Tibial nerve (tissue), 4 donors: ENCODE results near the gene STRN3. TPM values are rescaled to one million over a fixed set of nuclear protein-coding genes. Genes with fewer than 3 reads are reported as not detected.

Source experiments
- DNase-seq, 2 donors: peaks; one replicate each; pipeline ENCODE4 v3.0.0-alpha.2; 2019; ENCODE audit warnings: low spot score in 2 of 2
- H3K27ac ChIP-seq, 4 donors: fragments of 200-600 bp; sonication (generic) in 3 of 4; one replicate each; pipeline ENCODE4 v1.5.1; 2017 to 2019; ENCODE audit warnings: mild to moderate bottlenecking in 1 of 4
- H3K27me3 ChIP-seq, 2 donors: fragments of 200-600 bp; sonication (generic) in 1 of 2; one replicate each; pipeline versions ENCODE4 v1.5.1 to v1.6.0; 2017 to 2019
- H3K36me3 ChIP-seq, 3 donors: fragments of 200-600 bp; sonication (generic); one replicate each; pipeline ENCODE4 v1.5.1; 2018 to 2019
- H3K4me1 ChIP-seq, 4 donors: fragments of 200-600 bp; sonication (generic) in 3 of 4; one replicate each; pipeline ENCODE4 v1.5.1; 2017 to 2019
- H3K4me3 ChIP-seq, 4 donors: fragments of 200-600 bp; sonication (generic) in 3 of 4; one replicate each; pipeline ENCODE4 v1.5.1; 2017 to 2019; ENCODE audit warnings: mild to moderate bottlenecking in 1 of 4, moderate library complexity in 1 of 4
- H3K9me3 ChIP-seq, 4 donors: fragments of 200-600 bp; sonication (generic) in 3 of 4; one replicate each; pipeline ENCODE4 v1.5.1; 2017 to 2019
- CTCF ChIP-seq, 5 experiments: fragments of 200-600 bp in 3 of 5; fragments of 450-650 bp in 2 of 5; sonication (generic) in 3 of 5; IDR thresholded peaks; one replicate each; pipeline ENCODE4 v1.5.1; 2016 to 2019; ENCODE audit warnings: antibody characterized with exemption in 5 of 5, mild to moderate bottlenecking in 3 of 5, moderate library complexity in 2 of 5
- EP300 ChIP-seq, 2 donors: sonication (generic); formaldehyde crosslinking; IDR thresholded peaks; one replicate each; pipeline ENCODE4 v1.6.1; 2017; ENCODE audit warnings: antibody characterized with exemption in 2 of 2, mild to moderate bottlenecking in 1 of 2
- POLR2A ChIP-seq, 2 donors: fragments of 450-650 bp; IDR thresholded peaks; one replicate each; pipeline ENCODE4 v1.6.1; 2017; ENCODE audit warnings: antibody characterized with exemption in 2 of 2, mild to moderate bottlenecking in 2 of 2, moderate library complexity in 2 of 2
- WGBS, 2 donors: methylation state at CpG; one replicate each; pipeline ENCODE4 v1.1.5; 2018; 5-methylcytosine and 5-hydroxymethylcytosine counted together
- total RNA-seq, 4 donors: library from RNA; depleted of rRNA; stranded (reverse); fragments of >200 nt; gene quantifications; one replicate each; pipeline ENCODE4 v1.1.0, GENCODE V29; 2016

Gene STRN3
- total RNA-seq, 4 donors from 2014 or later: 33.5 to 68.8 (median 57.0) TPM

- Histone ChIP-seq H3K27ac (no peak overlapping the region), H3K36me3 (no peaks in the 10 kb centered on the region), H3K4me3 (no peak overlapping the region), H3K27me3 (peaks cover 0 to 36% of the 10 kb centered on the region in 2 donors), H3K9me3 (no peaks in the 10 kb centered on the region), H3K4me1 (peaks cover 0 to 22% (median 15%) of the 10 kb centered on the region in 4 donors)
- no peak for TF ChIP-seq CTCF (IDR thresholded peaks at IDR 0.05)
- no peak for TF ChIP-seq POLR2A (IDR thresholded peaks at IDR 0.05)
- TF ChIP-seq EP300 (IDR thresholded peaks at IDR 0.05): no peak
- DNase-seq: no peak
- 23 to 29% methylated on average over 9 of the region's 9 CpGs for WGBS, 2 donors
Measured at GRCh38 chr14:30875788-30876053, 150.5 kb downstream of the STRN3 start.

GRCh38 chr14:30874999-30875787 lies 151.0 kb downstream of the STRN3 start:
- DNase-seq: no peak
- TF ChIP-seq POLR2A (IDR thresholded peaks at IDR 0.05): no peak
- no peak for TF ChIP-seq EP300 (IDR thresholded peaks at IDR 0.05)
- no peak for TF ChIP-seq CTCF (IDR thresholded peaks at IDR 0.05)
- Histone ChIP-seq H3K9me3 (no peaks in the 10 kb centered on the region), H3K27me3 (peaks cover 0 to 36% of the 10 kb centered on the region in 2 donors), H3K4me3 (peak overlapping the region; percentile 21 to 64 (median 48)), H3K4me1 (peaks cover 0 to 22% (median 15%) of the 10 kb centered on the region in 4 donors), H3K27ac (no peak overlapping the region), H3K36me3 (no peaks in the 10 kb centered on the region)
- 3 to 4% methylated on average over 14 to 40 of the region's 48 CpGs for WGBS, 2 donors

- H3K4me3 ChIP-seq: peak within 1 kb of the TSS; percentile 21 to 64 (median 48)
- H3K27me3 ChIP-seq: peaks cover 0 to 36% of the 10 kb centered on the region in 2 donors
- no peak for DNase-seq
- peaks cover 0 to 22% (median 15%) of the 10 kb centered on the region in 4 donors for H3K4me1 ChIP-seq
- H3K27ac ChIP-seq: no peak within 1 kb of the TSS
- TF ChIP-seq CTCF (IDR thresholded peaks at IDR 0.05): peak in 4 of 5 experiments; percentile 20 to 31 (median 24)
- TF ChIP-seq EP300 (IDR thresholded peaks at IDR 0.05): no peak
- H3K9me3 ChIP-seq: no peaks in the 10 kb centered on the region
- H3K36me3 ChIP-seq: no peaks in the 10 kb centered on the region
- 2 to 6% methylated on average over 37 to 45 of the region's 99 CpGs for WGBS, 2 donors
Measured at GRCh38 chr14:30874120-30874998, 151.8 kb downstream of the STRN3 start, which contains the start of gene COCH. COCH (plus strand) TSS chr14:30874559; CDS start chr14:30874939, 380 bp downstream.

DNA sequence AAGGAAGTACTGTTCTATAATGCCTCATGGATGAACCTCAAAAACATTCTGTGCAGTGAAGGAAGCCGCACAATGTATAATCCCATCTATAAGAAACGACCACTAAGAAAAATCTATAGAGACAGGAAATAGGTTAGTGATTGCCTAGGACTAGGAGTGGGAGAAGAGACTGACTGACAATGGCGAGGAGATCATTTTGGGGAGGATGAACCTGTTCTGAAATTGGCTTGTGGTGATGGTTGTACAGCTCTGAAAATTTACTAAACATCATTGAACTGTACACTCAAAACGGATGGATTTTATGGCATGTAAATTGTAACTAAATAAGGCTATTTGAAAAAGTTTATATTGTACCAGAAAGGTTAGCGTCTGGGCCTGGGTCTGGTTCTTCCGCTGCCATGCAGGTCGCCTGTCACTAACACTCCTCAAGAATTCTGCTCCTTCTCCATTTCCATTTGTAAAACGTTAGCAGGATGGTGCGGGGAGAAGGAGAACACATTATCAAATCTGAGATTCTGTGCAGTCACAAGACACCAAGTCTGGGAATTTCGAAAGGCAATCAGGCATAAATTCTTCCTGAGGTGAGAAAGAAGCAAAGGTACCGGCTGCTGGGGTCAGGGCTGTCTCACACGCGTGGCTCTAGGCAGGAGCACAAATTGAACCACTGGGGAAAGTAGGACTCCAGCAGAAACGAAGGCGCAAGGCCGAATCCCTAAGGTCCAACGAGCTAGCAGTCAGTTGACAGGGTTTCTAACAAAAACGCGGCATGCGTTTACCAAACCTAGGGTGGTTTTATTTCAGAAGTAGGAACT lies 152.7 kb downstream of the STRN3 start:
- H3K27ac ChIP-seq: no peak overlapping the region
- TF ChIP-seq CTCF (IDR thresholded peaks at IDR 0.05): no peak
- no peak for TF ChIP-seq EP300 (IDR thresholded peaks at IDR 0.05)
- no peak for TF ChIP-seq POLR2A (IDR thresholded peaks at IDR 0.05)
- DNase-seq: no peak
- 71% methylated on average over 20 of the region's 20 CpGs for WGBS, 2 donors
- no peaks in the 10 kb centered on the region for H3K36me3 ChIP-seq
- H3K27me3 ChIP-seq: peaks cover 0 to 40% of the 10 kb centered on the region in 2 donors
- peak overlapping the region; percentile 21 to 64 (median 48) for H3K4me3 ChIP-seq
- no peaks in the 10 kb centered on the region for H3K9me3 ChIP-seq
- H3K4me1 ChIP-seq: peaks cover 0 to 22% (median 15%) of the 10 kb centered on the region in 4 donors
